HG03521 (cell line): ENCODE measurements around the gene FAAH.

Experiments used
- ATAC-seq: cut with Tn5 transposase; IDR thresholded peaks from one replicate; pipeline ENCODE4 v1.9.1; 2021; ENCODE audit warnings: mild to moderate bottlenecking, moderate library complexity; ENCODE audit not compliant: unreplicated experiment

Gene FAAH

DNA sequence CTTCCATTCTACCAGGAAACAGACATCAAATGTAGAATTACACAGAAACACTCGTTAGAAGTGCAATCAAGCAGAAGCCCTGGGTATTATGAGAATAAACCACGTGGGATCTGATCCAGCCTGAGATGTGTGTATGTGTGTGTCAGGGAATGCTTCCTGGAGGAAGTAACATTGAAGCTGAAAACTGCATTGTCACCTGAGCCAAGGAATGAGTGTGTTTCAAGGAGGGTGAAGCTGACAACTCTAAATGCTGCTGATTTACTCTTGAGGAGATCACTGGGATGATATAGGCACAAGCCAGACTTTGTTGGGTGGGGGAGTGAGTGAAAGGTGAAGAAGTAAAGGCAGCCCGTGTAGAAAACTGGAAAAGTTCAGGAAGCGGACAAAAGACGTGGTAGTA lies 27.6 kb downstream of the FAAH start:
- ATAC-seq, result no peak

DNA sequence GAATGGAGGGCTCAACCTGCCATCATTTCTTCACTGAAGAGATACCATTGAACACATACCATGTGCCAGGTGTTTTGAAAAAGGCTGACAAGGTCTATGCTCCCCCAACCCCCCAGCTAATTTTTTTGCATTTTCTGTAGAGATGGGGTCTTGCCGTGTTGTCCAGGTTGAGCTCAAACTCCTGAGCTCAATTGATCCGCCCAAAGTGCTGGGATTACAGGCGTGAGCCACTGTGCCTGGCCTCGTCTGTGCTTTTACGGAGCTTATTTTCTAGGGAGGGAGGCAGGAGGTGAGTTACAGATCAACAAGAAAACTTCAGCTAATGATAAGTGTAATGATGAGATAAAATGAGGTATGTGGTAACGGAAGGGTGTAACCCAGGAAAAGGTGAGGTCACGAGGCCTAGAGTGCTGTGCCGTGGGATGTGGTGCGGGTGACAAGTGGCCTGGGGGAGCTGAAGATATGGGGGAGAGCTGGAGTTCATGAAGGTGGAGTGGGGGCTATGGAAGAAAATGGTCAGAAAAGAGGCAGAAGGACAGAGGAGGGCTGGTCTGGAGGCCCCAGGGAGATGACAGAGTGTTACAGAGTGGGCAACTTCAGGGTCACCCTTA lies 28.2 kb downstream of the FAAH start:
- ATAC-seq, result no peak

DNA sequence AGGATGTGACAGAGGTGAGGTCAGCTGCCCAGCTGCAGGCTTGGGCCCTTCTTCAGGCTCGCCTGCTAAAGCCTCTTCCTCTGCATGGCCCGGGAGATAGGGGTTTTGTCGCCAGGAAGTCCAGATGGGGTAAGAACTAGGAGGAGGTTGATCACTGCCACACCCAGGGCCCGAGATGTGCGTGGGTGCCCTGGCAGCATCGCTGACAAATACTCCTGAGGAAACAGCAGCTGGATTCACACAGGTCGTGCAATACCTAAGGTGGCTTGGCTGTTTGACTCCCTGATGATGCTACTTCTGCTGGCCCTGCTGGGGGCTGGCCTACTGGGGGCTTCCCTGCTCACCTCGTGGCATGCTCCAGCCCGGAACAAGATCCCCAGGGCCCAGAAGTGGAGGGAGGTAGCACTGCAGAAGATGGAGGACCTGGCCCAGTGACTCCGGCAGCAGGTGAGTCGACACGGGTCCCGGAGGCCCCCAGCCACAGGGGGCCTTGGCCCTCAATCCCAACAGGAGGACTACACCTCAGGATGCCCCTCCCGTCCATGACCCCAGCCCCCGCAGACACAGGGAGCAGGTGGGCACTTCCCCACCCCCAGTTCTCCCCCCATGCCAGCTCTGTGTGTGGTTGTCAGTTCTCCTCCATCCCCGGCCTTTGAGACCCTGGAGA lies 29.6 kb downstream of the FAAH start:
- ATAC-seq, result no peak

DNA sequence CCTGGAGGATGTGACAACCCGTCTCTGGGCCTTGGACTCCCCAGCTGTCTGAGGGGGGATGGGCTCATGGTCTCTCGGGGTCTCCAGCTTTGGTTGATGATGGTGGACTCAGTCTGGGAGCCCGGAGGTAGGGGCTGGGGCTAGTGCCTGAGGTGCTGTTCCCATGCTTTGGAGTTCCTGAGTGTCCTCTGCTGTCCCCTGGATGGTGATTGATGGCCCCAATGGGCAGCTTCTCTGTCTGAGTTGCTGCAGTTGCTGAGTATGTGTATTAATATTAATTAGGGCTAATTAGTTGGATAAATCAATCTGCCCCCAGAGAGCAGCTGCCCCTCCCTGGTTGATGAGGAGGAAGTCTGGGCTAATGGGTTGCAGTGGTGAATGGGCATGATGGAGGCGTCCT lies 30.6 kb downstream of the FAAH start:
- no peak for ATAC-seq

DNA sequence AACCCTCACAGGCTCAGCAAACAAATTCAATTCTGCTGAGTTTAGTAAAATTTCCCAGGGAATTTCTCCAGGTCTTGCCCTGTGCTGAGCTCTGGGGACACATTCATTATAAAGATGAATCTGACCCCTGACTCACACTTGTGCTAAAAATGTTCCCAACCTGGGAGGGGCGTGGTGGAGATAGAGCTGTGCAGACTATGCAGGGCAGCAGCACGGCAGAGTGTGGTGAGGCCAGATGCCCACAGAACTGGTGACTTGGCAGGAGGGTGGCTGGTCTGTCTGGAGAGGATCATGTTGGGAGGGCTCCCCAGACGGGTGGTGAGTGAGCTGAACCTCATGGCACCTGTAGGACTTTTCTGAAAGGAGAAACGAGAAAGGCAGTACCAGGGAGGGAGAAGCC lies 31.6 kb downstream of the FAAH start:
- no peak for ATAC-seq

DNA sequence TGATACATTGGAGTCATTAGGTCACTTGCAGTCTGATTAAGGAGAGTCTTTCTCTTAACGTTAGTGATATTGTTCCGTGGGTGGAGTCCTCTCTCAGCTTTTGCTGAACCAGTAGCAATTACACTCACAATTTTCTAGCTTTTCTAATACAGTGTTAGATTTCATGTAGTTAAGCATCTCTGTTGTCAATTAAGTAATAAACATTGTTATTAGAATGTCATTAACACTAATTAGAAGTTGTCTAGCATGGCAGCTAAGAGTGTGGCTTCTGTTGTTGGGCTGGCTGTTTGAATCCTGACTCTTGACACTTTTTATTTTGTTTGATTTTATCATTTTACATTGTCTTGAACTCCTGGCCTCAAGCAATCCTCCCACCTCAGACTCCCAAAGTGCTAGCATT lies 33.4 kb downstream of the FAAH start:
- no peak for ATAC-seq

DNA sequence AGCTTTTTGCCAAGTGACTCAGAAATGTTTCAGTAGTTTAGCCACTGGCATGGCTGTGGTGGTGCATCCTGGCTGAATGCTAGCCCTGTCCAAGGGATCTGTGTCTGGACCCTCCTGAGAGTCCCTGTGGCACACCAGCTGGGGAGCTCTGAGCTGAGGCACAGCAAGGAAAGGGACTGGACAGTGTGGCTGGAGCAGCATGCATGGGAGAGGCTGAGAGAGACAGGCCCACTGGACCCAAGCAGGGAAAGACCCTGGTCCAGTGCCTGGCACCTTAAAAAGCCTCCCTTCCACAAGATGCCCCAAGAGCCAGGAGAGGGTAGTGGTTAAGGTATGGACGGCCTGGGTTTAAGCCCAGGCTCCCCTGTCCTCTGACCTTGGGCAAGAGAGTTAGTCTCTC lies 35.3 kb downstream of the FAAH start:
- no peak for ATAC-seq

DNA sequence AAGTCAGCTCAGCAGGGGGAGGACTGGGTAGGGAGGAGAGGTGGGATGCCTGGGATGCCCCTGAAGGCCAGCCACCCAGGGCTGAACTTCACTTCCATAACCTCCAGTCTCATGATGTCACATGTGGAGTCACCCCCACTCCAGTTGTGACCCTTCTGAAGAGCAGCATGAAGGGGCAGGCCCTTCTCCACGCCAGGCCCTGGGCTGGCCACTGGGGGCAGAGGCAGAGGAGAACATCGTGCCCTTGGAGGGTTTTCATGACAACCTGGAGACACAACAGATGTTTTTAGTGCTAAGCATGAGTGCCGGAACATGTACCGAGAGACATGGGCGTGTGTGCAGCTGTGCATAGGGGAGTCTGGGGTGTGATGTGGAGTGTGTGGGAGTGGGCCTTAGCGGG lies 37.6 kb downstream of the FAAH start:
- ATAC-seq, result no peak

DNA sequence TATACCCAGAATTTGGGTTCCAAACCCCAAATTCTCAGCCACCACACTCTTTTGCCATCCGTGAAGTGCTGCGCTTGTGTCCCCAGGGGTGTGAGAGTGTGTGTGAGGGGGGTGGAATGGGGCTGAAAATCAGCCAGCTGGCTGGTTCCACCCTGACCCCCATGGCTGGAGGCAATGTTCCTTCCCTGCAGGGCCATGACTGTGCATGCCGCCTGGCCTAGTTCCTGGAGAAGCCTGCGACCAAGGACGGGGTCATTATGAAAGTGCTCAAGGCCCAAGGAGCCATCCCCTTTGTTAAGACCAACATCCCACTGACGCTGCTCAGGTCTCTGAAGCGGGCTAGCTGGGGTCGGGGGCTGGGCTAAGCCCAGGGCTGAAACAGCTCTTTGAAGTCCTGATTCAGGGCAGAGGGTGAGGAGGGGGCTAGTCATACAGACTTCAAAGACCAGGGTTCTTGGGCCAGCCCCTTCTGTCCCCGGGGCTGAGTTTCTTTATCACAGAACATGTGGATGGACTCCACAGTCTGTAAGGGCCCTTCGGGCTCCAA lies 38.7 kb downstream of the FAAH start:
- ATAC-seq, result no peak

DNA sequence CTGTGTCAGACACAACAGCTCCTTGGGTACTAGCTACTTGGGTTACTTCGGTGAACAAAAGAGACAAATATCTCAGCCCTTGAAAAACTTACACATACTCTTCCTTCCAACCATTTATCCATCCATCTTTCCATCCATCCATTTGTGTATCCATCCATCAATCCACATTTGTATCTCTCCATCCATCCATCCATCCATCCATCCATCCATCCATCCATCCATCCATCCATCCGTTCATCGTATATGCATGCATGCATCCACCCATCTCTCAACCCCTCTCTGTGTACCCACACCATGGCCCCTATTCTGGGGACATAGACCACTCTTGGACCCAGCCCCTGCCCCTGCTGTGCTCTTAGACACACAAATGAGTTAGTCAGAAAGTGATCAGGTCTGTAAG lies 40.2 kb downstream of the FAAH start:
- no peak for ATAC-seq

DNA sequence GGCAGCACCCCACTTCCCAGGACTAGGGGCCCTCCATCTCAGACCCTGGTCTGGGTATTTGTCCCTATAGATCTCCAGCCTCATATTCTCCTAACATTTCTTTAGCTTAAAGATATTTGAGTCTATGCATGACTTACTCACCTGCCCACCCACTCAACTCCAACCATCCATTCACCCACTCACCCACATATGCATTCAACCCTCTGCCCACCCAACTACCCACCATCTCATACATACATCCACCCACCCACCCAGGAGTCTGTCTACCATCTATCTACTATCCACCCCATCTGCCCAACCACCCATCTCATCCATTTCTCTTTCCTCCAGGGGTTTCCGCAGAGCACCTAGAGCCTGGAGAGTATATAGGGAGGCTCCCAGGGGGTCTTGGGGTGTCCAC lies 42.7 kb downstream of the FAAH start:
- no peak for ATAC-seq

DNA sequence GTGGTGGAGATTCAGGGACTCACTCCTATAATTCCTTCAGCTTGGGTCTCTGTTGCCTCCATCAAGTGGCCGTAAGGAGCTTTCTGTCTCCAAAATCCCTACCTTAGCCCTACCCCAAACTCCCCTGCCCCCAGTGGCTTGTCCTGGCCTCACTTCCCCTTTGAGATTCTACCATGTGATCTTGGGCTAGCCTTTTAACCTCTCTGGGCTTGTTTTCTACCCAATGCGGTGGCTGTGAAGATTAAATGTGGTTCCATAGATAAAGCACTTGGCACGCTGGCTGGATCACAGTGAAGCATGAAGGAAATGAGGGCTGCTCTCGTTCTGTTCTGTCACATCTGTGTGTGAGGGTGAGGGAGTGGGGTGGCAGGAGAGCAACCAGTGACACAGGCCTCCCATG lies 43.6 kb downstream of the FAAH start:
- ATAC-seq, result no peak

DNA sequence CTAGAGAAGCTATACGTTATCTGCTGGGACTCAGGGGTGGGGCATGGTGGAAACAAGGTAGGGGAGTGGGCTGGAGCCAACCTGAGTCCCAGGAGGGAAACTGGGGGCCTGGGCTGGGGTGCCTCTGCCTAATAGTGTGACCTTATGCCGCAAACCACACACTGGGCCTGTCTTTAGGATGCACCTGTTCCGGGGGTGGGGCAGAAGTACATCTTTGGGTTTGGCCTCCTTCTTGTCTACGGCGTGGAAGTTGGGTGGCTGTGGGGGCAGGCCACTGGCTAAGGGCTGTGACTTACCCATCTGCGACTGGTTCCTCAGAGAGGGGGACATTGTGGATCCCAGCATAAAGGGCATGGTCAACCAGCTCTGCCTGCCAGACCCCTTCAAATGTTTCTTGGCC lies 44.2 kb downstream of the FAAH start:
- no peak for ATAC-seq

DNA sequence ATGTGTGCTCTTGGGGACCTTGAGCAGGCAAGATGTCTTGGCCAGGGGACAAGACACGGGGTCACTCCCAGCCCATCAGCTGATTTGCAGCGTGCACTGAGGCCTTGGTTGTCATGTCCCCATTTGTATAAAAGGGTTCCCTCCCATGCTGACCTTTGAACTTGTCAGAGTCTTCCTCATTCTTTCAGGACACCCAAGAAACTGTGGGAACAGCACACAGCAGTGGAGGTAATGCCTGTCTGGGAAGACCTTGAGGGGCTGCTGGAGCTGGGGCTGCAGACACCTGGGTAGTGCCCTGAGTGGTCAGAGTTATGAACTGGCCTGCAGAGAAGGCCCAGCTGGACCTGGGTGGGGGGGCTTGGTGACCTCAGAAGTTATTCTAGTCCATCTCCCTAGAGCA lies 46.4 kb downstream of the FAAH start:
- ATAC-seq, result no peak

DNA sequence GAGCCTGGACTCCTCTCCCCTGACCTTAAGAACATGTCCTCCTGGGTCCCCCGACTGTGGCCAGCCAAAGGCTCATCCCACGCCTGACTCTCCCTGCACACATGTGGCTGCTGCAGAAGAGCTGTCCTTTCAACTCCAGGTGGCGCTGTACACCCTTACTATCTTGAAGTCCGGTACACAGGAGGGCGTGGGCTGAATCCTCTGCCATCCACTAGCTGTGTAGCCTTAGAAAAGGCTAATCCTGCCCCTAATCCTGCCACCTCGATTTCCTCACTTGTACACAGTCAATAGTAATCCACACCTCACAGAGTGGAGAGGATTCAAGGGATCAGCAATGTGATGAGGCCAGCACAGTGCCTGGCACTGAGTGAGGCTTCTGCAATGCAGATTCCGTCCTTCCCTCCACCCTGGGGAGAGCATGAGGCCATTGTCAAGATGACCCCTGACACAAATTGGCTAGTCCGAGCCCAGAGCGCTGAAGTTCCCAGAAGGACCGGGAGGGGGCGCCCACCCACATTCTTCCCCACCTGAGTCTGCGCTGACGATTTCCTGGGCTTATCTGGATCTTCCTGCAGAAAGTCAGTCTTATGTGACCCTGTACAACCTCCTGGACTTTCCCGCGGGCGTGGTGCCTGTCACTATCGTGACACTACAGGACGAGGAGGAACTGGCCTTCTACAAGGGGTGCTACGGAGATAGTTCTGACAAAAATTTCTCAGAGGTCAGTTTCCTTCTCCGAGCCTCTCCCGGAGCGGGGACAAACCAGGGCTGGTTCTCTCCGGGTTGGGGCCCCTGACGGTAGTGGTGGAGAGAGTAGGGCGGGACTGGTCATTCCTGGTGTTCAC lies 48.4 kb downstream of the FAAH start:
- peak; percentile 56 for ATAC-seq

DNA sequence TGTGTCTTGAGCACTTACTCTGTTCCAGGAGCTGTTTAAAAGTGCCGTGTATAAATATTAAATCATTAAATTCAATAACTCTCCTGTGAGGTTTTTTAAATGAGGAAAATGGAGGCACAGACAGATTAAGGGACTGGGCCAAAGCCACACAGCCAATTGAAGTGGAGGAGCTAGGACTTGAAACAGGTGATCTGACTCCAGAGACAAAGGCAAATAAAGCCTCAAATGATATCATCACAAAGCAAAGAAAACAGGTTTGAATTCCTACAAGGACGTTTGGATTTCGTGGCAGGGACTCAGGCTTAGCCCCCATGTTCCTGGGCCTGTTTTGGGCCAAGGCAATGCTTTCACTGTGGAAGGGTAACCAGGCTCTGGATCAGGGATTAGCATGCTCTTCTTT lies 50.3 kb downstream of the FAAH start:
- ATAC-seq, result no peak

DNA sequence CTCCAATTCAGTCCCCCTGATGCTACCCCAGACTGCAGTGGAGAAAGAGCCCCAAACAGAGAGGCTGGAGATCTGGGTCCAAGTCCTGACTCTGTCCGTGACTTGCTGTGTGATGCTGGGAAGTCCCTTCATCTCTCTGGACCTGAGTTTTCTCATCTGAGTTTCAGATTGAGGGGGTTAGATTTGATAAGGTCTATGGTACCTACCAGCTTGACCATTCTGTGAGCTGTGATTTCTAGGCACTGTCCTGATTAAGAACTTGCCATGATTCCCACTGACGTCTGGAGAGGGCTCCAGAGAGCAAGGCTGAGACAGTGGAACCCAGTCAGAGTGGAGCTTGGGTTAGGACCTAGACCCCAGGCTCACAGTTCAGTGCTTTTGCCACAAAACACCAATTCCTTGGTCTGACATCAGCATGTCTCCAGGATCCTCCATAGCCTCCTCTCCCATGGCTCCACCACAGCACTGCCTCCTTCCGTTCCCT lies 51.7 kb downstream of the FAAH start:
- no peak for ATAC-seq

DNA sequence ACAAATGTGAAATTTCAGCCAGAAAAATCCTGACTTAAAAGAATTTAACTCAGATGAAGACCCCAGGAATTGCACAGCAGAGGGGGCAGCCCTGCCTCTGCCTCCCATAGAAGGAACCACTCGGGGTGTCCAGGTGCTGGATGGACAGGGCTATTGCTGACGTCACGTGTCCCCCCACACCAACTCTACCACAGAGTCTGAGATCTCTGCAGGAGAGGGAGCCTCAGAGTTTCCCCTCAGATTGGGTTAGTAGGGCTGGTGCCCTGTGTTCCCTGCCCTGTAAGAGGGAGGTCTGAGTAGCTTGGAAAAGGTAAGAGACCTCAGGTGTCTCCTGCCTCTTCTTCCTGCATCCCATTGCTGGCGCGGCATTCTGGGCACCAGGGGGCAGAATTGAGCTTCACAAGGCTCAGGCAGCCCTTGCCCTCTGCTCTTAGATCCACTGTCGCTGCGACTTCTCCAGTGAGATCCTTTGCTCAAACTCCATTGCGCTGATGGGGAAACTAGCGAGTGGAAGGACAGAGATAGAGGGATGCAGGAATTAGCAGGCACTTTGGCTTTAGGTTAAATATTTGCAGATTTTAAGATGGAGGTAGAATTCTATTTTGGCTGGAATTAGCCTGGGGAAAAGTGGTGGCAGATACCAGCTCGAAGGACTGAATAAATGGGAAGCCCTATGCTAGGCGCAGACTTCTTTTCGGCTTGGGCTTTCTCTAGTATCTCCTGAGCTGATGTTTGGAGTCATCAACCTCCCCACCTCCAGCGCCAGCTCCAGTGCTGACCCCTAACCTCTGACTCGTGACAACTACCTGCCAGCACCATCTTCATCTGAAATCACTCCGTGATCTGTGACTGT lies 52.8 kb downstream of the FAAH start:
- no peak for ATAC-seq

DNA sequence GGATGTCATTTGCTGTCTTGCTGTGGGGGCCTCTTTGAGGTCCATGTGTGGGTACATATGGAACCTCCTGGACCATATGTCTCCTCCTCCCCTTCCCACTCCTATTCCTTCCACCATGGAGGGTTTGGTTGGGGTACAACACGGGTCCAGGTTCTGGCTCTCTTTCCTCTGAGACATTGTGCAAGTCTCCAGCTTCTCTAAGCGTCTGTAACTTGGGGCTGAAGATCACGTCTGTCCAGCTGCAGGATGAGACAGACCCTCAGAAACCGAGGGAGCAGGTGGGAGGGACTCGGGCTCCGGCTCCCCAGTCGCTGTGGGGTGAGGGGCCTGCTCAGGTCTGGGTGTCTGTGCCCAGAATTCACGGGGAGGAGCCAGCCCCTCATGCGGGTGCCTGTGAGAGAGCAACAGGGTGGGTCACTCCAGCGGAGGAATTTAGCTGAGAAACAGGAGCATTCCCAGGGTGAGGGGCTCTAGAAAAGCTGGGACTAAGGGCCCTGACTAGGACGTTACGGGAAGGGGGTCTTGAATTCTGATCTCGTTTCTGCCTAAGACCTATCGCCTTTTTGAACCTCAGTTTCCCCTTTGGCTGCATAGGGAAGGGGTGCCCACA lies 53.5 kb downstream of the FAAH start:
- no peak for ATAC-seq

DNA sequence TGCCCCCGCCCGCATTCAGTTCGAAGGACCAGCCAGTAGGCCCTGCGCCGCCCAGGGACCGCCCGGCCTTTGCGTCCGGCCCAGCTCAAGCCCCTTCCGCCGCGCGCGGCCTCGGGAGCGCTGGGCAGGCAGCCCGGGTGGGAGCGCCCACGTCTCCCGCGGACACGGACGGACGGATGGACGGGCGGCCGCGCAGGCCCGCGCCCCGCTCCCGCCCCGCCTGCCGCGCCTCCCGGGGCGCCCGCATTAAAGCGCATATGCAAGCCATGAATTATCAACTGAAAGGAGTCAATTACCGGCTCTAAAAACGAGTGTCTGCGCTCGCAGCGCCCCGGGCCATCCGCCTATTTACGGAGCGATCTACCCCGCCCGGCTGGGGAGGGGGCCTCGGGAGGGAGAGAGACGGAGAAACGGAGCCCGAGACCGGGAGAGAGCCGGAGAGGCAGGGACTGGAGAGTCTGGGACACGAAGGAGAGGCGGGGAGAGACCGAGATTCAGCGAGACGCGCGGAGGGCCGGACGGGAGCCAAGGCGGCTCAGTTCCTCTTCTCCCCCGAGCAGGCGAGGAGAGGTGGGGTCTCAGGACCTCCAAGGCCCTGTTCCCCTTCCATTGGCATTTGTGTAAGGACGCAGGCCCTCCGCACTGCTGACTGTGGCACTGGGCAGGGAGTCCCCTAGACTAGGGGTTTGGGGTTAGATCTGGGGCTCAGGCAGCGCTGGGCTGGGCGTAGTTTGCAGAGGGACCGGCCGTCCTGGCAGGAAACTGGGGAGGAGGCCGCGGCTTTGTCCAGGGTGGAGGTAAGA lies 54.2 kb downstream of the FAAH start:
- ATAC-seq, result no peak
